Islet precursor cell (in vitro differentiated cells): ENCODE results near the gene DISC1.
"Not testable (repeated sequence)": the region's sequence is repeated elsewhere in the genome, so short reads cannot be mapped to it uniquely, and the experiment has no call there.

Experiments
- DNase-seq: peaks from one replicate; pipeline ENCODE4 v3.0.0-alpha.2; 2018

Gene DISC1

GRCh38 chr1:231639819-231640218 is 13.2 kb downstream of the DISC1 start:
- no peak for DNase-seq

DNA sequence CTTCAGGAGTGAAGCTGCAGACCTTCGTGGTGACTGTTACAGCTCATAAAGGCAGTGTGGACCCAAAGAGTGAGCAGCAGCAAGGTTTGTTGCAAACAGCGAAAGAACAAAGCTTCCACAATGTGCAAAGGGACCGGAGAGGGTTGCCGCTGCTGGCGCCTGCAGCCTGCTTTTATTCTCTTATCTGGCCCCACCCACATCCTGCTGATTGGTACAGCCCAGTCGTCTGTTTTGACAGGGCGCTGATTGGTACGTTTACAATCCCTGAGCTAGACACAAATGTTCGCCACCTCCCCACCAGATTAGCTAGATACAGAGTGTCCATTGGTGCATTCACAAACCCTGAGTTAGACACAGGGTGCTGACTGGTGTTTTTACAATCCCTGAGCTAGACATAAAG is 14.9 kb downstream of the DISC1 start:
- DNase-seq: not testable (repeated sequence)

GRCh38 chr1:231642061-231642460 is 15.5 kb downstream of the DISC1 start:
- not testable (repeated sequence) for DNase-seq

DNA sequence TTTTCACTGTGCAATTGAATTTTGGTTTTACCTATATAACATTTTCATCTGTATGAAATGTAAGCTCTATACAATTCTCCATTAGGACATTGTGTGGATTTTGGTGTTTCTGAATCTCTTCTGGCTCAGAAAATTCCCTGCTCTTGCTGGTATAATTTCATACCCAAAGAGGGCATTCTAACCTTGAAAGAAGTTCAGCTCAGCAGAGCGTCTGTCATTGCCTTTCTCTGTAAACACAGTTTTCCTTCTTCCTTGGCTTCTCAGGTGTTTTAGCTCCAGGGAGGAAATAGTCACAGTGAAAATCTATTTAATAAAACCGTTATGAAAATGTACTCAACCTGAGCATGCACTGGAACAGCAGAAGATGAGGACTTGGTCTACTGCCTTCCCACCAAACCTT is 16.0 kb downstream of the DISC1 start:
- DNase-seq: no peak

GRCh38 chr1:231643071-231643934 is 16.7 kb downstream of the DISC1 start:
- DNase-seq: no peak

GRCh38 chr1:231643935-231644237 is 17.3 kb downstream of the DISC1 start:
- no peak for DNase-seq

DNA sequence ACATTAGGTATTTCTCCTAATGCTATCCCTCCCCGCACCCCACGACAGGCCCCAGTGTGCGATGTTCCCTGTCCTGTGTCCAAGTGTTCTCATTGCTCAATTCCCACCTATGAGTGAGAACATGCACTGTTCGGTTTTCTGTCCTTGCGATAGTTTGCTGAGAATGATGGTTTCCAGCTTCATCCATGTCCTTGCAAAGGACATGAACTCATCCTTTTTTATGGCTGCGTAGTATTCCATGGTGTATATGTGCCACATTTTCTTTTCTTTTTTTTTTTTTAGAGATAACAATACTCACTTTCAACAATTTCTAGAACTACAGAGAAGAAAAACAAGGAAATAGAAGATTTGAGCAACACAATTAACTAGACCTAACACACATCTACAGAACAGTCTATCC is 19.0 kb downstream of the DISC1 start:
- not testable (repeated sequence) for DNase-seq

DNA sequence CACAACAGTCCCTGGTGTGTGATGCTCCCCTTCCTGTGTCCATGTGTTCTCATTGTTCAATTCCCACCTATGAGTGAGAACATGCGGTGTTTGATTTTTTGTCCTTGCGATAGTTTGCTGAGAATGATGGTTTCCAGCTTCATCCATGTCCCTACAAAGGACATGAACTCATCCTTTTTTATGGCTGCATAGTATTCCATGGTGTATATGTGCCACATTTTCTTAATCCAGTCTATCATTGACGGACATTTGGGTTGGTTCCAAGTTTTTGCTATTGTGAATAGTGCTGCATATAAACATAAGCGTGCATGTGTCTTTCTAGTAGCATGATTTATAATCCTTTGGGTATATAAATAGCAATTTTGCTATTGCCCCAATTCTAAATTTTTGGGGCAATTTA is 19.6 kb downstream of the DISC1 start:
- DNase-seq: not testable (repeated sequence)

DNA sequence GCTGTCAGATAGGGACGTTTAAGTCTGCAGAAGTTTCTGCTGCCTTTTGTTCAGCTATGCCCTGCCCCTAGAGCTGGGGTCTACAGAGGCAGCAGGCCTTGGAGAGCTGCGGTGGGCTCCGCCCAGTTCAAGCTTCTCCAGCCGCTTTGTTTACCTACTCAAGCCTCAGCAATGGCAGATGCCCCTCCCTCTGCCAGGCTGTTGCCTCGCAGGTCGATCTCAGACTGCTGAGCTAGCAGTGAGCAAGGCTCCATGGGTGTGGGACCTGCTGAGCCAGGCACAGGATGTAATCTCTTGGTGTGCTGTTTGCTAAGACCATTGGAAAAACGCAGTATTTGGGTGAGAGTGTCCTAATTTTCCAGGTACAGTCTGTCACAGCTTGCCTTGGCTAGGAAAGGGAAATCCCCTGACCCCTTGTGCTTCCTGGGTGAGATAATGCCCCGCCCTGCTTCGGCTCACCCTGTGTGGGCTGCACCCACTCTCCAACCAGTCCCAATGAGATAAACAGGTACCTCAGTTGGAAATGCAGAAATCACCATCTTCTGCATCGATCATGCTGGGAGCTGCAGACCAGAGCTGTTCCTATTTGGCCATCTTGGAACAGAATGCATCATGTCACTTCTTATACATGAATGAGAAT is 25.2 kb downstream of the DISC1 start:
- DNase-seq: not testable (repeated sequence)

- DNase-seq: no peak
These were observed 27.0 kb downstream of the DISC1 start for GRCh38 chr1:231653632-231654031.

- DNase-seq: no peak
These were observed 30.2 kb downstream of the DISC1 start for GRCh38 chr1:231656741-231657140.

DNA sequence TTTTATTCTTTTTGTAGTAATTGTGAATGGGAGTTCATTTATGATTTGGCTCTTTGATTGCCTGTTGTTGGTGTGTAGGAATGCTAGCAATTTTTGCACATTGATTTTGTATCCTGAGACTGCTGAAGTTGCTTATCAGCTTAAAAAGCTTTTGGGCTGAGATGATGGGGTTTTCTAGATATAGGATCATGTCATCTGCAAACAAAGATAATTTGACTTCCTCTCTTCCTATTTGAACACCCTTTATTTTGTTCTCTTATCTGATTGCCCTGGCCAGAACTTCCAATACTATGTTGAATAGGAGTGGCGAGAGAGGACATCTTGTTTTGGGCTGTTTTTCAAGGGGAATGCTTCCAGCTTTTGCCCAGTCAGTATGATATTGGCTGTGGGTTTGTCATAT is 31.6 kb downstream of the DISC1 start:
- not testable (repeated sequence) for DNase-seq

- no peak for DNase-seq
These were observed 33.6 kb downstream of the DISC1 start for GRCh38 chr1:231660198-231660597.

DNA sequence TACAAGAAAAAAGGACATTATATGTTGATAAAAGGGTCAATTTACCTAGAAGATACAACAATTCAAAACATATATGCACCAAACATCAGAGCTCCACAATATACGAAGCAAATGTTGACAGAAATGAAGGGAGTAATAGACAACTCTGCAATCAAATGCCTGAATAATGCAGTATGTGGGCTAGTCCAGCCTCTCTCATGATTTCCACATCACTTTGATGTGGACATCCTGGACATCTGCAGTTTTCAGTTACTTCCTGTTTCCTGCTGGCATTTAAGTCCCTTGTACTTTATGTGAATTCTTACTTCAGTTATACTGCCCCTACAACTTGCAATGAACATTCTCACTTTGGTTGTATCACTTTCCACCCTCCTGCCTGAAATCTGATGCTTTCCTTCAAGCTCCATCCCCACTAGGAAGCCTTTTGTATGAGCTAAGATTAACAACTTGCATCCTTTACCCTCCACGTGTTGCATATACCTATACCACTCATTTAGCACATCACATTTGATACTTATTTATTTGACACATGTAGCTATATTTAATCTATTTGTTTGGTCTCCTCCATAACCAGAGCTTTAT is 36.7 kb downstream of the DISC1 start:
- DNase-seq: no peak

DNA sequence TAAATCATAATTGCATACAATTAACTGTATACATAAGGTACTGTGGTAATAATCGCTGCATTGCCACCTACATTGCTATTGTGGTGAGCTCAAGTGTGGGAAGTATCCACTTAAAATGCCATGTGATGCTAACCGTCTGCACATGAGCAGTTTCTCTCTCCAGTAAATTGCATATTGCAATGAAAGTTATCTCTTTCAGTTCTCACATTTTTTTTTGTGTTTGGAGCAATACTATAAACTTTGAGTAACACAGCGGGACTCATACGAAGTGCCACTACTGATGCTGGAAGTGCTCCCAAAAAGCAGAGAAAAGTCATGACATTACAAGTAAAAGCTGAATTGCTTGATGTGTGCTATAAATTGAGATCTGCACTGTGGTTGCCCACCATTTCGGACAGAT is 38.5 kb downstream of the DISC1 start:
- DNase-seq: no peak

- DNase-seq: no peak
These were observed 39.1 kb downstream of the DISC1 start for GRCh38 chr1:231665726-231666125.

DNA sequence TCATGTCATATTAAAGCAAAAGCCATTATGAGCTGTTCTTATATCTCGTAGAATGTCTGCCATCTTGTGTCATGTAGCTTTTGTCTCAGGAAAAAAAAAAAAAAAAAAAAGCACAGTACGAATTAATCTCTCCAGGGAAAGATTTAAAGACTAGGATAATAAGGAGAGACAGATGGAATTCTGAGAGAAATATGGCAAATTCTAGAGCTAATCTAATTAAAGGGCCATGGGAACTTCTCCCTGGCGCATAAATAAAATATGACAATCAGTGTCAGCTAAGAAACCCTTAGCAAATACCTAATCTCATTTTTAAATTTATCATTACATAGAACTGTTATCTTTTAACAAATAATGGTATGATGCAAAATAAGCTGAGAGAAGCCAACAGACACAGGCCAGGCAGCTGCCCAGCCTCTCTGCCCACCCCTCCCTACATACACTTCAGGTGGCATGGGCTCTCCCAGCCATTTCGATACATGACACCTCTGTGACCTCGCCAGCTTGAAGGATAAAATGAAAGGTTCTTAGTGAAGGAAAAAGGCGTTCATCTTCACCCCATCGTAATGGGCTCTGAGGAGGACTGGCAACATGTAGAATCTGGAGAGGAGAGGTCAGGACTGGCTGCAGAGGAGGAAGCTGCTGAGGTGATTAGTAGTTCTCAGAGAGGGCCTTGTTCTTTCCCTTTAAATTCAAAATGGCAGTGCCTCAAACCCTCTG is 39.8 kb downstream of the DISC1 start:
- no peak for DNase-seq

DNA sequence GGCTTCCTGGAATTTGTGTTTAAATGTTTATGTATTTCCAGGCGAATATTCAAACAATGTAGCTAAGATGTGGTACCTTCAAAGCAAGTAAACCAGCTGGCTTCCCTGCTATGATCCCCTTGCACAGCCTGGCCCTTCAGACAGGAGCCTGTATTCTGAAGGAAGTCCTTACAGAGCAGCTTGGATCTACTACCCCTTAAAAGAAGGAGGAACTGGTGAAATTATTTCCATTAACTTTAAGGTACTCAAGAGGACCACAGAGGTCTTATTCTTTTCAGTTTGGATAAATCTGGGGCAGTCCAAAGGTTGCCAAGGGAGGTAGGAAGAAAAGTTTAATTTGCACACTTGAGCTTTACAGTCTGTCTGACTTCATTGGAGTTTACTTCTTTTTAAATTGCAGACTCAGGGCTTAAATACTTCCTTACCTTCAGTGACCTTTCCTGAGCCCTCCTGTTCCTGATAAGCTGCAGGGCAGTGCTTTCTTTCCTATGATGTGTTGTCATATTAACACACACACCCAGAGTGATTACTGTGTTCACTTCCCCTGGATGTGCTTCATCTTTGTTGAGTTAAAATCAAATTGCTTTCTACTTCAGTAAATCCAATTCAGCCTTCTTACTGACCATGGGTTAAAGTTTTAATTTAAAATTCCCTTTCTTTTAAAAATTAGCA is 40.5 kb downstream of the DISC1 start:
- DNase-seq: no peak

GRCh38 chr1:231667896-231668506 is 41.4 kb downstream of the DISC1 start:
- no peak for DNase-seq

DNA sequence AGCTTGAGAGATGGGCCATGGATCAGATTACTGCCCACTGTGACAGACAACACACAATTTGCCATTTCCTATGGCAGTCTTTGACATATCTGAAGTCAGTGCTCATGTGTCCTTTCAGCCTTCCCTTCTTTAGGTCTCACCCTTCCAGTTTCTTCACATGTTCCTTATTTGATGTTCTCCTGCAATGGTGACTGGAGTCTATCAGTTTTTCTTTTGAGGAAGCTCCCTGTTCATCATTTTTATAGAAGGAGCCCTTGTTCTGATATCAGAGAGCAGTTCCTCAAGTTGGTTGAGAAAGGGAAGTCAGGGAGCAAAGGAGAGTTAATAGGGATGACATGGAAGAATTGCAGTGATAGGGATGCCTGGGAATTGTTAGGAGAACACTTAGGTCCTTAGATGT is 42.2 kb downstream of the DISC1 start:
- no peak for DNase-seq

GRCh38 chr1:231669864-231670621 is 43.5 kb downstream of the DISC1 start:
- DNase-seq: not testable (repeated sequence)

GRCh38 chr1:231670755-231671154 is 44.2 kb downstream of the DISC1 start:
- no peak for DNase-seq
